ENCODE measurements around the gene LRRK2.

DNA sequence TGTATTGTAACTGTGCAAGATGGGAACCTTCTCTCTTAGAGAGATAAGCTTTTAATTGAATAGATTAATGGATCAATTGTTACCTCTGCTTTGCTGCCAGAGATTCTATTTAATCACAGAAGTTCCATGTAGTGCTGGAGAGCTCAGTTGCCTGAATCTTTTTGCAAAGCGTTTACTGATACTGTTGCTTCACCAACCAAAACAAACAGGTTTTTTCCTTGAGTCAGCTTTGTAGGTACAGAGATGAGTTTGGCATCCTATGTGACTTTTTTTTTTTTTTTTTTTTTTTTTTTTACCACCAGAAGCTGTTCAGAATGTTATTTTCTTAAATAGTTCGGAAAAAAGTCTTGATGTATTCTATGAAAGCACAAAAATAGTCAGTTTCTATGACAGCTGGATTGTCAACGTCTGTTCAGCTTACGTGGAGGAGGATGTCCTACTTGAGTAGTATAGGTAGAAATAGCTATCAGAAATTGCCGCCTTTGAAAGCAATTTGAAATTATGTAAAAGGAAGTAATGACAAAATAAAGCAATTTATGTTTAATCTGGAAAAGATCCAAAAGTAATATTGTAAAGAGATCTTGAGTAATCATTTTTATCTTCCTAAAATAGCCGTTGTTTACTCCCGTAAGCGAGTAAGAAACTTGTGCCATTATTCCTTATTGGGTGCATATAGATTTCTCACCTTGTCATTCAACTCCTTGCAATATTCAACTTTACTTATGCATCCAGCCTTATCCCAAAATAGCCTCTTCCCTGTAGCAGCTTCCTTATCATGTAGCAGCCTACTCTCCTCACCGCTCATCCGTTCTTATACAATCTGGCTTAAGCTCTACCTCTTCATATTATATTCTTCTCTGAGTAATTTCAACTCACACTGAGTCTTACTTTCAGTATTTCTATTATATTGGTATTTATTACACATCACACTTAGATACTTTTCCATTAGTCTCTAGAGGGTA lies 5.2 kb downstream of the LRRK2 start:
- no peak for TF ChIP-seq TAF1 (IDR thresholded peaks at IDR 0.05; ENCODE audit: borderline replicate concordance, low read depth, low read length)
- TF ChIP-seq, protein P1, sequence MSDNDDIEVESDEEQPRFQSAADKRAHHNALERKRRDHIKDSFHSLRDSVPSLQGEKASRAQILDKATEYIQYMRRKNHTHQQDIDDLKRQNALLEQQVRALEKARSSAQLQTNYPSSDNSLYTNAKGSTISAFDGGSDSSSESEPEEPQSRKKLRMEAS (IDR thresholded peaks at IDR 0.05; ENCODE audit: low read depth, low read length): no peak
- no peak for TF ChIP-seq ASH2L (IDR thresholded peaks at IDR 0.05; ENCODE audit: borderline replicate concordance, low read depth)
- no peak for TF ChIP-seq POLR2AphosphoS5 (IDR thresholded peaks at IDR 0.05; ENCODE audit: low read length)
- TF ChIP-seq, protein P2, sequence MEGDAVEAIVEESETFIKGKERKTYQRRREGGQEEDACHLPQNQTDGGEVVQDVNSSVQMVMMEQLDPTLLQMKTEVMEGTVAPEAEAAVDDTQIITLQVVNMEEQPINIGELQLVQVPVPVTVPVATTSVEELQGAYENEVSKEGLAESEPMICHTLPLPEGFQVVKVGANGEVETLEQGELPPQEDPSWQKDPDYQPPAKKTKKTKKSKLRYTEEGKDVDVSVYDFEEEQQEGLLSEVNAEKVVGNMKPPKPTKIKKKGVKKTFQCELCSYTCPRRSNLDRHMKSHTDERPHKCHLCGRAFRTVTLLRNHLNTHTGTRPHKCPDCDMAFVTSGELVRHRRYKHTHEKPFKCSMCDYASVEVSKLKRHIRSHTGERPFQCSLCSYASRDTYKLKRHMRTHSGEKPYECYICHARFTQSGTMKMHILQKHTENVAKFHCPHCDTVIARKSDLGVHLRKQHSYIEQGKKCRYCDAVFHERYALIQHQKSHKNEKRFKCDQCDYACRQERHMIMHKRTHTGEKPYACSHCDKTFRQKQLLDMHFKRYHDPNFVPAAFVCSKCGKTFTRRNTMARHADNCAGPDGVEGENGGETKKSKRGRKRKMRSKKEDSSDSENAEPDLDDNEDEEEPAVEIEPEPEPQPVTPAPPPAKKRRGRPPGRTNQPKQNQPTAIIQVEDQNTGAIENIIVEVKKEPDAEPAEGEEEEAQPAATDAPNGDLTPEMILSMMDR (IDR thresholded peaks at IDR 0.05 in 2 of 3, conservative IDR thresholded peaks at IDR 0.05 in 1 of 3; ENCODE audit: control insufficient read depth in 2 of 3, extremely low read depth in 1 of 3, insufficient read depth in 1 of 3, low read depth in 3 of 3, low read length in 3 of 3): no peak
